HFFc6 (cell line): ENCODE results near the gene SBNO2. TPM values are rescaled to one million over a fixed set of nuclear protein-coding genes. Genes with fewer than 3 reads are reported as not detected.
A peak's percentile ranks its signal among the peaks of the same experiment; 100 is the strongest.

Experiments used
- DNase-seq: peaks from one replicate; pipeline ENCODE4 v3.0.0-alpha.2; 2018
- H3K27ac Mint-ChIP-seq: 2 replicates; pipeline ENCODE4 v1.8.0; 2020; ENCODE audit warnings: mild to moderate bottlenecking, mixed read lengths
- H3K27me3 Mint-ChIP-seq: 2 replicates; pipeline ENCODE4 v1.8.0; 2021; ENCODE audit warnings: mild to moderate bottlenecking, moderate library complexity, mixed read lengths; ENCODE audit not compliant: insufficient read depth
- H3K36me3 Mint-ChIP-seq: 2 replicates; pipeline ENCODE4 v1.8.0; 2021; ENCODE audit warnings: low read depth, mixed read lengths
- H3K4me1 Mint-ChIP-seq: 2 replicates; pipeline ENCODE4 v1.8.0; 2020; ENCODE audit warnings: low read depth, mixed read lengths
- H3K4me3 Mint-ChIP-seq: 2 replicates; pipeline ENCODE4 v1.8.0; 2020; ENCODE audit warnings: mild to moderate bottlenecking, moderate library complexity, mixed read lengths
- H3K9me3 Mint-ChIP-seq: 2 replicates; pipeline ENCODE4 v1.8.0; 2020; ENCODE audit warnings: mild to moderate bottlenecking, mixed read lengths
- total RNA-seq, 6 experiments: library from RNA; stranded (reverse); fragmentation: NEBNext Ultra II Directional; extraction: Animal tissue kit (Norgen Biotek cat#: 25700); gene quantifications; 2 replicates in 1 of 6; 3 replicates in 5 of 6; pipeline ENCODE4 v1.2.3, GENCODE V29; 2021
- TF ChIP-seq, protein P1 (sequence below): fragments of 200-600 bp; sonication (generic); IDR thresholded peaks from 2 replicates; pipeline ENCODE4 v1.5.0; 2021; ENCODE audit warnings: antibody characterized with exemption, mild to moderate bottlenecking

SBNO2 gene
- total RNA-seq, 6 experiments from 2014 or later, result 33.7 to 49.8 (median 41.5) TPM

DNA sequence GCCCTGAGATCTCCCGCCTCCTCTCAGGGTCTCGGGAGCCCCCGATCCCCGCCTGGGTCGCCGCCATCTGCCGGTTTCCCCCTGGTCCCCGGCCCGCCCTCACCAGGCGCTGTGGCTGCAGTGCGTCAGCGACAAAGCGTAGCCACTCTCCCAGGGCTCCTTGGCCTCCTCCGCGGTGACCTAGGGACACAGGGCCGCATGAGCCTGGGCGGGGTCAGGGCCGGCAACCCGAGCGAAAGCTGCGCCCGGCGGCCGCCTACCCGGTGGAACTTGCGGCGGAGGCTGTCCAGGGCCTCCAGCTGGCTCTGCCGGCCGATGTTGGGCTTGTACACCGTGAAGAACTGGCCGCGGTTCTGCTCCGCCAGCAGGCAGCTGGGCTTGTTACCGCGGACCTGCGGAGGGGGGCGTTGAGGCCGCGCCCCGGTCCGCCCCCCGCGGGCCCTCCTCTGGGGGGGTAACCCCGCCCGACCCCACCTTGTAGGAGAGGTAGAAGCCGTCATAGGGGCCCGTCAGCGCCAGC lies 65.0 kb downstream of the SBNO2 start:
- H3K27ac Mint-ChIP-seq, result no peak overlapping the region
- H3K27me3 Mint-ChIP-seq, result peaks cover 10% of the 10 kb centered on the region
- no peaks in the 10 kb centered on the region for H3K9me3 Mint-ChIP-seq
- TF ChIP-seq, protein P1, sequence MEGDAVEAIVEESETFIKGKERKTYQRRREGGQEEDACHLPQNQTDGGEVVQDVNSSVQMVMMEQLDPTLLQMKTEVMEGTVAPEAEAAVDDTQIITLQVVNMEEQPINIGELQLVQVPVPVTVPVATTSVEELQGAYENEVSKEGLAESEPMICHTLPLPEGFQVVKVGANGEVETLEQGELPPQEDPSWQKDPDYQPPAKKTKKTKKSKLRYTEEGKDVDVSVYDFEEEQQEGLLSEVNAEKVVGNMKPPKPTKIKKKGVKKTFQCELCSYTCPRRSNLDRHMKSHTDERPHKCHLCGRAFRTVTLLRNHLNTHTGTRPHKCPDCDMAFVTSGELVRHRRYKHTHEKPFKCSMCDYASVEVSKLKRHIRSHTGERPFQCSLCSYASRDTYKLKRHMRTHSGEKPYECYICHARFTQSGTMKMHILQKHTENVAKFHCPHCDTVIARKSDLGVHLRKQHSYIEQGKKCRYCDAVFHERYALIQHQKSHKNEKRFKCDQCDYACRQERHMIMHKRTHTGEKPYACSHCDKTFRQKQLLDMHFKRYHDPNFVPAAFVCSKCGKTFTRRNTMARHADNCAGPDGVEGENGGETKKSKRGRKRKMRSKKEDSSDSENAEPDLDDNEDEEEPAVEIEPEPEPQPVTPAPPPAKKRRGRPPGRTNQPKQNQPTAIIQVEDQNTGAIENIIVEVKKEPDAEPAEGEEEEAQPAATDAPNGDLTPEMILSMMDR, result no peak
- H3K4me3 Mint-ChIP-seq, result no peak overlapping the region
- DNase-seq, result no peak
- H3K36me3 Mint-ChIP-seq, result no peaks in the 10 kb centered on the region; the same call in 1 of the 2 replicates
- no peaks in the 10 kb centered on the region for H3K4me1 Mint-ChIP-seq

DNA sequence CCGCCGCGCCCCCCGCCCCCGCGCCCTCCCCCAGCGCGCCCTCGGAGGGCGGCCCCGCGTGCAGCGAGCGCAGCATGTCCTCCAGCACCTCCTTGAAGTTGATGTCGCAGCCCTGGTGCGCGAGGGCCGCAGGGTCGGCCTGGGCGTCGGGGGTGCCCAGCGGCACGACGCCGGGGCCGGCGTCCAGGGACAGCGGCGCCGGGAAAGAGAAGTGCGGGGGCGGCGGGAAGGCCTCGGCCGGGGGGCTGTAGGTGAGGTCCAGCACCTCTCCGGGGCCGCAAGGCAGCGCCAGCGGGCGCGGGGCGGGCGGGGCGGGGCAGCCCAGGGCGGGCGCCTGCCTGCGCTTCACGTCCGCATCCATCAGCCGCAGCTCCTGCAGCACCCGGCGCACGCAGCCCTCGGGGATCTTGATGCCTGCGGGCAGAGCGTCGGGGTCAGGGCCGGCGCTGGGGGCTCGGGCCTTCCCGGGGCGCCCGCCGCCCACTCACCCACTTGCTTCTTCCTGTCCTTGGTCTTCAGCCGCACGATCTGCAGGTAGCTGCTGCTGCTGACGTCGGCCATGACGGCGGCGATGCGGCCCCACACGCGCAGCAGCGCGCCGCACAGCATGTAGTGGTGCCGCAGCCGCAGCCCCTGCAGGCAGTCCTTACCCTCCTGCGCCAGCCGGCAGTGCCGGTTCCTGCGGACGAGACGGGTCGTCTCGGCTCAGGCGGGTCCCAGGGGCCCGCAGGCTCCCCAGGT lies 65.6 kb downstream of the SBNO2 start:
- TF ChIP-seq, protein P1, result no peak
- no peaks in the 10 kb centered on the region; the same call in 1 of the 2 replicates for H3K36me3 Mint-ChIP-seq

DNA sequence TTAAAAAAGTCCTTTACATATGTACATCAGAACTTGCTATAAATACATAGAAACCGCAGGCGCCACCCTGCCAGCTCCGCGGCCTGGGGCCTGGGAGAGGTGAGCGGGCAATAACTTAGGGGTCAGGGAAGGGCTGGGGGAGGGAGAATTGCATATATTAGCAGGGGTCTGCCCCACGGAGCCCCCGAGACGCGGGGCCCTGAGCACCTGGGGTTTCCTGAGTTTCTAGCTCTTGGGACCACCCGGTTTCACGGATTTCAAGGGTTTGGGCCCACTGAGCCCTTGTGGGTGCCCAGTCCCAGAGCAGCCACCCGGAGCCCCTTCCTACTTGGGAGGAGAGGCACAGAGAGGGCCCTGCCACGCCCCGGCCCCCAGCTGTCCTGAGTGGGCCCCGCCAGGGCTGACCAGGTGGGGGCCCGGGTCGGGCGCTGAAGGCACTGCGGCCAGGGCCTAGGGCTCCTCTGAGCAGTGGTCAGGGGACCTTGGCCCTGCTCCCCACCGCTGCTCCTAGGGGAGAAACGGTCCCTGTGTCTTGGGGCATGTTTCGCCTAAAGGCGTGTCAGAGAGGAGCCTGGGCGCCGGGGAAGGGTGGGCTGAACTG lies 66.3 kb downstream of the SBNO2 start:
- H3K36me3 Mint-ChIP-seq, result no peaks in the 10 kb centered on the region; the same call in 1 of the 2 replicates
- no peak overlapping the region for H3K4me3 Mint-ChIP-seq
- TF ChIP-seq, protein P1, result no peak
- no peaks in the 10 kb centered on the region for H3K9me3 Mint-ChIP-seq
- no peak overlapping the region for H3K27ac Mint-ChIP-seq
- H3K27me3 Mint-ChIP-seq, result peaks cover 19% of the 10 kb centered on the region
- DNase-seq, result no peak
- peaks cover 8% of the 10 kb centered on the region for H3K4me1 Mint-ChIP-seq

More for the DNA sequence above, 65.6 kb downstream of the SBNO2 start:
- Mint-ChIP-seq H3K27ac (no peak overlapping the region), H3K9me3 (no peaks in the 10 kb centered on the region), H3K27me3 (peaks cover 14% of the 10 kb centered on the region), H3K4me3 (no peak overlapping the region), H3K4me1 (peaks cover 1% of the 10 kb centered on the region)
- DNase-seq, result no peak

DNA sequence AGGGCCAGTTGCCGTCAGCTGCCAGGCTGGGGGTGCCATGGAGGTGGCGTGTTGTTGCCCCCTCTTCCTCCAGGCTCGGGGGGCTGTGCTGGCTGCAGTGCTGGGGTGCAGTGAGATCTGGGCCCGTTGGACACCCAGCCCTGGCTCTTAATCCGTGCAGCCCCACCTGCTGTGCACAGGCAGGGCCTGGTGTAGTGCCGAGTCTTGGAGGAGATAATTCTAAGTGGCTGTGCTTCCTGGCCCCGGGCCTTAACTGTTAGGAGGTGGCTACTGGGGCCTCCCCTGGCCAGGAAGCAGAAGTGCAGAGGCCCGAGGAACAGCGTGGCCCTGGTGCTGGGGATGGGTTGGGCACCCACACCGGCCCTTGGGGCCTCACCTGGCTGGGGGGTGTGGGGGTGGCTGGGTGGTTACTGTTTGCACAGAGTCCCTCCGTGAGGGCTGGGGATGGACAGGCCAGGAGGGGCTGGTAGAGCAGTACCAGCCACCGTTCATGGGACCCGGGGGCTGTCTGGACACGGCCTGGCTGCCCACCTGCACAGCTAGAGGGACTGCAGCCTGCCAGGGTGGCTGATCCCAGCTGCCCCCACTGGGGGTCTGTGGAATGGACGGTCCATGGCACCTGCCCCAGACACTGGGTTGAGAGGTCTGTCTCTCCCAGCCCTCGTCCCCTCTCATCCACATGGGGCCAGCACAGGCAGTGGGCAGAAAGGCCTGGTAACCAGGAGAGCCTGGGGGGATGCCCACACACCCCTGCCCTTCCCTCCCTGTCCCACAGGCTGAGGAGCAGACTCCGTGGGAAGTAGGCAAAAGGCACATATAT lies 67.0 kb downstream of the SBNO2 start:
- peaks cover 14% of the 10 kb centered on the region for H3K4me1 Mint-ChIP-seq
- H3K36me3 Mint-ChIP-seq, result no peaks in the 10 kb centered on the region; the same call in 1 of the 2 replicates
- no peaks in the 10 kb centered on the region for H3K9me3 Mint-ChIP-seq
- 0 out of 2 replicates have a peak overlapping the region, but pooled peaks have one; percentile 21 for H3K27ac Mint-ChIP-seq
- H3K4me3 Mint-ChIP-seq, result peak overlapping the region; percentile 50; the same call in 1 of the 2 replicates
- TF ChIP-seq, protein P1, result peak; percentile 43; the same call in 1 of the 2 replicates
- peaks cover 21% of the 10 kb centered on the region for H3K27me3 Mint-ChIP-seq
- DNase-seq, result no peak
